Kidney (tissue), 14 donors: ENCODE results near the gene BORA. TPM values are rescaled to one million over a fixed set of nuclear protein-coding genes. Genes with fewer than 3 reads are reported as not detected.
A peak's percentile ranks its signal among the peaks of the same experiment; 100 is the strongest.

Experiments
- DNase-seq, 5 donors: peaks; one replicate each; pipeline ENCODE4 v3.0.0-alpha.2; 2013 to 2020
- FAIRE-seq: peaks from 2 replicates; lab custom pipeline; 2012; peaks lifted over from hg19 to GRCh38; lab: Jason Lieb, UNC
- H3K27ac ChIP-seq, 2 donors: one replicate each; pipeline ENCODE4 v1.7.0; 2013; ENCODE audit warnings: low read depth in 2 of 2, low read length in 2 of 2, inconsistent platforms in 1 of 2
- H3K27me3 ChIP-seq: one replicate; pipeline ENCODE4 v1.7.1; 2013; ENCODE audit warnings: low read length, inconsistent platforms; ENCODE audit not compliant: control insufficient read depth, insufficient read depth
- H3K36me3 ChIP-seq, 3 donors: one replicate each; pipeline versions ENCODE4 v1.7.0 to v1.7.1; 2013; ENCODE audit warnings: low read length in 3 of 3, control low read depth in 1 of 3, inconsistent platforms in 1 of 3; ENCODE audit not compliant: insufficient read depth in 3 of 3, control insufficient read depth in 2 of 3
- H3K4me1 ChIP-seq, 3 donors: one replicate each; pipeline versions ENCODE4 v1.7.0 to v1.7.1; 2013; ENCODE audit warnings: low read length in 3 of 3, inconsistent platforms in 1 of 3, low read depth in 1 of 3; ENCODE audit not compliant: control insufficient read depth in 2 of 3, insufficient read depth in 2 of 3
- H3K4me3 ChIP-seq, 3 donors: one replicate each; pipeline versions ENCODE4 v1.7.0 to v1.8.1; 2013; ENCODE audit warnings: low read length in 3 of 3, control low read depth in 1 of 3, inconsistent platforms in 1 of 3
- H3K9ac ChIP-seq, 3 donors: one replicate each; pipeline versions ENCODE4 v1.7.0 to v1.7.1; 2013; ENCODE audit warnings: low read length in 3 of 3, control low read depth in 1 of 3, inconsistent platforms in 1 of 3
- H3K9me3 ChIP-seq, 3 donors: one replicate each; pipeline versions ENCODE4 v1.7.0 to v1.7.1; 2013; ENCODE audit warnings: low read length in 3 of 3, control low read depth in 1 of 3, inconsistent platforms in 1 of 3; ENCODE audit not compliant: control insufficient read depth in 2 of 3, insufficient read depth in 1 of 3
- intact Hi-C: fragments of 100-400 bp; cut with DNase I; formaldehyde crosslinking; loops from one replicate; pipeline ENCODE4 v1.11.1; 2022
- polyA plus RNA-seq: library from polyadenylated mRNA; stranded (reverse); fragments of 350-450 nt; fragmentation: Illumina TruSeq; extraction: RNeasy Lipid Tissue Mini Kit (QIAGEN cat#74804); gene quantifications from one replicate; pipeline ENCODE4 v1.2.3, GENCODE V29; 2014; ENCODE audit warnings: low read depth, low replicate concordance; ENCODE audit not compliant: insufficient read depth
- total RNA-seq: library from RNA; stranded (reverse); fragmentation: NEBNext Ultra II Directional; extraction: Animal tissue kit (Norgen Biotek cat#: 25700); gene quantifications from one replicate; pipeline ENCODE4 v1.2.1, GENCODE V29; 2021
- TF ChIP-seq, protein P1 (sequence below): IDR thresholded peaks from 3 replicates; pipeline ENCODE4 v1.5.1; 2012; ENCODE audit warnings: mild to moderate bottlenecking, moderate library complexity, borderline replicate concordance; ENCODE audit not compliant: insufficient read depth; ENCODE audit errors: extremely low read depth
- donor health status: control.
- donor health status: control.
- donor health status: control.
- donor health status: control.
- donor health status: control.
- donor health status: DM: yes; HTN: yes; CAD: no.
- donor health status: Normal renal cell carcinoma (clear cell type).

The BORA gene
- total and polyA plus RNA-seq, 2 donors from 2014 or later, result 1.0 to 3.4 TPM

DNA sequence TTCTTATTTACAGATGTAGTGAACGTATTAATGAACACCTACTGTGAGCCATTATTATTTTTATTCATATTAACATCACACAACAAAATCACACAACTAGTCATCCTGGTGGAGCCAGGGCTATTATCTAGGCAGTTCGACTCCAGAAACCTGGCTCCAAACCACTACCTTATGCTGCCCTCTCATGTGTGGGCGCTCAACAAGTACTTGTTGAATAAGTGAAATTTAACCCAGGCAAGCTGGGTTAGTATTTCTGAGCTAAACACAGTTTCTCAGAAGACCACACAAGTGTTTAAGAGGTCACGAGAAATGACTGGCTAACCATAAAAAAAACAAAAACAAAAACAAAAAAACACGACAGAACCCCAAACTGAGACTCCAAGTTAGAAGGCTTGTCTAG is 33.9 kb upstream of the BORA start:
- H3K36me3 ChIP-seq, result no peaks in the 10 kb centered on the region
- DNase-seq, result peak in 1 of 5 donors; percentile 22

DNA sequence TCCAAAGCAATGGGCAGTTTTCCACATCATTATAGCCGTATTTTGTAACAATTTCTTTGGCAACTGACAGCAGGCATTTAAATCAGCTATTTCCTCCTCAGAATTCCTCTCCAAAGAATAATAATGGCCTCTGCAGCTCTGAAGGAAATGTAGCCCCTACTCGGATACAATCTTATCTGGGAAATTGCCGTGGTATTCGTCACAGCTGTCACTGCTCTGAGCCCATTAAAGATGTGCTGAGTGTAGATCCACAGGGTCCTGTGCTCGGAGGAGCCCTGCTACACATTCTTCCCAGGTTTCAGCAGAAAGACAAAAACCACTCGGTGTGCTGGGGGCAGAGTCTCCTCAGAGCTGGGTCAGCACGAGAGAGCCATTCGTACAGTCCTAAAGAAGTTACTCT is 33.4 kb upstream of the BORA start:
- H3K9ac ChIP-seq, result no peak overlapping the region
- no peak for FAIRE-seq
- H3K27ac ChIP-seq, result no peak overlapping the region
- TF ChIP-seq, protein P1, sequence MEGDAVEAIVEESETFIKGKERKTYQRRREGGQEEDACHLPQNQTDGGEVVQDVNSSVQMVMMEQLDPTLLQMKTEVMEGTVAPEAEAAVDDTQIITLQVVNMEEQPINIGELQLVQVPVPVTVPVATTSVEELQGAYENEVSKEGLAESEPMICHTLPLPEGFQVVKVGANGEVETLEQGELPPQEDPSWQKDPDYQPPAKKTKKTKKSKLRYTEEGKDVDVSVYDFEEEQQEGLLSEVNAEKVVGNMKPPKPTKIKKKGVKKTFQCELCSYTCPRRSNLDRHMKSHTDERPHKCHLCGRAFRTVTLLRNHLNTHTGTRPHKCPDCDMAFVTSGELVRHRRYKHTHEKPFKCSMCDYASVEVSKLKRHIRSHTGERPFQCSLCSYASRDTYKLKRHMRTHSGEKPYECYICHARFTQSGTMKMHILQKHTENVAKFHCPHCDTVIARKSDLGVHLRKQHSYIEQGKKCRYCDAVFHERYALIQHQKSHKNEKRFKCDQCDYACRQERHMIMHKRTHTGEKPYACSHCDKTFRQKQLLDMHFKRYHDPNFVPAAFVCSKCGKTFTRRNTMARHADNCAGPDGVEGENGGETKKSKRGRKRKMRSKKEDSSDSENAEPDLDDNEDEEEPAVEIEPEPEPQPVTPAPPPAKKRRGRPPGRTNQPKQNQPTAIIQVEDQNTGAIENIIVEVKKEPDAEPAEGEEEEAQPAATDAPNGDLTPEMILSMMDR, result no peak
- H3K9me3 ChIP-seq, result no peaks in the 10 kb centered on the region
- H3K27me3 ChIP-seq, result no peaks in the 10 kb centered on the region
- no peaks in the 10 kb centered on the region for H3K36me3 ChIP-seq
- DNase-seq, result peak in 1 of 5 donors; percentile 40
- no peak overlapping the region for H3K4me3 ChIP-seq
- H3K4me1 ChIP-seq, result no peaks in the 10 kb centered on the region
- intact Hi-C loops, result no loop called here

More for the DNA sequence above, 33.9 kb upstream of the BORA start:
- Histone ChIP-seq H3K9me3 (no peaks in the 10 kb centered on the region), H3K27me3 (no peaks in the 10 kb centered on the region), H3K4me1 (no peaks in the 10 kb centered on the region), H3K4me3 (no peak overlapping the region), H3K9ac (no peak overlapping the region), H3K27ac (no peak overlapping the region)
- intact Hi-C loops, result no loop called here
- no peak for FAIRE-seq
- TF ChIP-seq, protein P1, result no peak

DNA sequence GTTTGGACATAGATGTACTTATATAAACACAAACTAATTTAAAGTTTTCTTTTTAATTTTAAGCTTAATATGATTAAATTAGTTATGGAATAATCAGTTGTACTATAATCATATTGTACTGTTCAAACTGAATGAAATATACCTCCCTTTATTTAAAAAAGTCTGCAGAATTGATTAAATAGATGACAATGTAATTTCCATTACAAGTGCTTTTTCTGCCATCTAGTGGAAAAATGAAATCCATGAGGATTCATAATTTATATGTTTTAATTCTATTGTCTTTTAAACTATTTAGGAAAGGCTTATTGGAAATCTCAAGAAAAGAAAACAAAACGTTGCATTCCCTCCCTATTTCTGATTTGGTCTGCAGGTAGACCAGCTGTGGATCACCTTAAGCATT is 31.1 kb upstream of the BORA start:
- intact Hi-C loops, result no loop called here
- Histone ChIP-seq H3K9ac (no peak overlapping the region), H3K27me3 (no peaks in the 10 kb centered on the region), H3K4me1 (no peaks in the 10 kb centered on the region), H3K27ac (no peak overlapping the region), H3K4me3 (no peak overlapping the region), H3K9me3 (no peaks in the 10 kb centered on the region), H3K36me3 (no peaks in the 10 kb centered on the region)
- DNase-seq (peak in 1 of 5 donors; percentile 25), FAIRE-seq (peak; percentile 87)
- TF ChIP-seq, protein P1, result peak; percentile 38

DNA sequence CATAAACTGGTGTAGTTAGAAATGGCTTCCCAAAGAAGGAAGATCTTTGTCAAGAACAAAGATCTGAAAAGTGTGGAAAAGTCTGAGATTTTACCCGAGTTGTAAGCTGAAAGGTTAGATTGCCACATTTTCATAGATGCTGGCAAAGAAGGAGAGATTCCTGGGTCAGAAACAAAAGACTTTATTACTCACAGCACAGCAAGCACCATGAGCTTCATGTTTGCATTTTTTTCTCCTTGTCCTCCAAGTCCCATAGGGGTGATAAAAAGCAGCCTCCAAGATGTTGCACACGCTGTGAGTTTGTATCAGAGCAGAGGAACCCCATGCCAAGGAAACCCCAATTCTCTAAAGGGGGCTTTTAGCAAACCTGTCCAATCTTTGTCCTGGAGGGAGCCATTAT is 29.6 kb upstream of the BORA start:
- Histone ChIP-seq H3K9ac (no peak overlapping the region), H3K27me3 (no peaks in the 10 kb centered on the region), H3K4me3 (no peak overlapping the region), H3K27ac (no peak overlapping the region), H3K4me1 (no peaks in the 10 kb centered on the region), H3K36me3 (no peaks in the 10 kb centered on the region), H3K9me3 (no peaks in the 10 kb centered on the region)
- FAIRE-seq (no peak), DNase-seq (no peak)
- TF ChIP-seq, protein P1, result no peak
- intact Hi-C loops, result no loop called here
